PC-3 (cell line): Measurements from ENCODE around the gene INVS. TPM values are rescaled to one million over a fixed set of nuclear protein-coding genes. Genes with fewer than 3 reads are reported as not detected.
"Not testable (repeated sequence)": the region's sequence is repeated elsewhere in the genome, so short reads cannot be mapped to it uniquely, and the experiment has no call there.

ENCODE experiments used
- ATAC-seq: fragments of 200-7000 bp; cut with Tn5 transposase; 2 replicates; pipeline ENCODE4 v1.9.1; 2020; ENCODE audit warnings: mild to moderate bottlenecking, moderate library complexity
- BruUV-seq: library from RNA; stranded (reverse); fragments of 400-500 nt; replicated peaks from 2 replicates; lab custom pipeline; 2021; lab: Mats Ljungman, UMichigan
- CTCF ChIA-PET: fragments of 300-600 bp; sonication (Branson Sonifier 250); formaldehyde crosslinking; loops from one replicate; lab custom pipeline; 2022; ENCODE audit warnings: antibody characterized with exemption; lab: Charles Lee
- POLR2A ChIA-PET: fragments of 300-600 bp; sonication (Branson Sonifier 250); formaldehyde crosslinking; loops from one replicate; lab custom pipeline; 2022; ENCODE audit warnings: antibody characterized with exemption; ENCODE audit not compliant: unreplicated experiment; lab: Charles Lee
- DNase-seq: peaks from one replicate; pipeline ENCODE4 v3.0.0-alpha.2; 2015
- H2AFZ ChIP-seq: fragments of 300-600 bp; sonication (generic); 2 replicates; pipeline ENCODE4 v1.6.0; 2016; ENCODE audit warnings: antibody characterized with exemption, low read length
- H3F3A ChIP-seq: fragments of 300-600 bp; sonication (generic); one replicate; pipeline ENCODE4 v1.6.0; 2017; ENCODE audit warnings: antibody characterized with exemption, low read length, control low read depth, mild to moderate bottlenecking; ENCODE audit not compliant: unreplicated experiment
- H3K27ac ChIP-seq: fragments of 300-600 bp; sonication (generic); 2 replicates; pipeline ENCODE4 v1.5.1; 2016; ENCODE audit warnings: mild to moderate bottlenecking, low read length
- H3K27me3 ChIP-seq: fragments of 300-600 bp; sonication (generic); 2 replicates; pipeline ENCODE4 v1.6.1; 2016; ENCODE audit warnings: low read length, mixed read lengths
- H3K36me3 ChIP-seq: fragments of 300-600 bp; sonication (generic); 2 replicates; pipeline ENCODE4 v1.6.1; 2016; ENCODE audit warnings: low read depth, mixed run types, low read length, mixed read lengths
- H3K4me1 ChIP-seq: fragments of 300-600 bp; sonication (generic); 2 replicates; pipeline ENCODE4 v1.5.1; 2016; ENCODE audit warnings: low read length; ENCODE audit not compliant: insufficient read depth
- H3K4me2 ChIP-seq: fragments of 300-600 bp; sonication (generic); 2 replicates; pipeline ENCODE4 v1.6.0; 2016; ENCODE audit warnings: low read length
- H3K4me3 ChIP-seq: fragments of 300-600 bp; sonication (generic); 2 replicates; pipeline ENCODE4 v1.5.1; 2016; ENCODE audit warnings: mild to moderate bottlenecking, low read length, mixed read lengths
- H3K79me2 ChIP-seq: fragments of 300-600 bp; sonication (generic); 2 replicates; pipeline ENCODE4 v1.6.1; 2017; ENCODE audit warnings: low read length, mixed read lengths
- H3K9ac ChIP-seq: fragments of 300-600 bp; sonication (generic); 2 replicates; pipeline ENCODE4 v1.6.0; 2016; ENCODE audit warnings: mild to moderate bottlenecking, low read length
- H3K9me2 ChIP-seq: fragments of 300-600 bp; sonication (generic); replicated peaks from 2 replicates; pipeline ENCODE4 v1.6.1; 2016; ENCODE audit warnings: mixed run types, low read length, mixed read lengths
- H3K9me3 ChIP-seq: fragments of 300-600 bp; sonication (generic); 2 replicates; pipeline ENCODE4 v1.6.1; 2016; ENCODE audit warnings: low read length, mixed read lengths
- H4K20me1 ChIP-seq: fragments of 300-600 bp; sonication (generic); 2 replicates; pipeline ENCODE4 v1.6.1; 2016; ENCODE audit warnings: low read length, mixed read lengths
- EZH2 ChIP-seq: fragments of 300-600 bp; sonication (generic); IDR thresholded peaks from one replicate; pipeline ENCODE4 v1.6.1; 2017; ENCODE audit warnings: antibody characterized with exemption, mild to moderate bottlenecking, low read length; ENCODE audit not compliant: unreplicated experiment
- EZH2phosphoT487 ChIP-seq: fragments of 300-600 bp; sonication (generic); IDR thresholded peaks from 2 replicates; pipeline ENCODE4 v1.6.1; 2018; ENCODE audit warnings: mild to moderate bottlenecking, antibody characterized with exemption, low read length, borderline replicate concordance
- intact Hi-C: fragments of 100-400 bp; cut with micrococcal nuclease; formaldehyde crosslinking; loops from 2 replicates; pipeline ENCODE4 v1.9.0; 2023
- total RNA-seq: library from RNA; depleted of rRNA; stranded (reverse); fragments of >200 nt; gene quantifications from 2 replicates; pipeline ENCODE4 v1.2.3, GENCODE V29; 2014
- TF ChIP-seq, protein P1 (sequence below): fragments of 300-600 bp; sonication (generic); conservative IDR thresholded peaks from 2 replicates; pipeline ENCODE4 v1.5.1; 2017; ENCODE audit warnings: antibody characterized with exemption, low read depth, mild to moderate bottlenecking, low read length

The INVS gene
- total RNA-seq, 1 experiment from 2014 or later: 8.9 TPM

DNA sequence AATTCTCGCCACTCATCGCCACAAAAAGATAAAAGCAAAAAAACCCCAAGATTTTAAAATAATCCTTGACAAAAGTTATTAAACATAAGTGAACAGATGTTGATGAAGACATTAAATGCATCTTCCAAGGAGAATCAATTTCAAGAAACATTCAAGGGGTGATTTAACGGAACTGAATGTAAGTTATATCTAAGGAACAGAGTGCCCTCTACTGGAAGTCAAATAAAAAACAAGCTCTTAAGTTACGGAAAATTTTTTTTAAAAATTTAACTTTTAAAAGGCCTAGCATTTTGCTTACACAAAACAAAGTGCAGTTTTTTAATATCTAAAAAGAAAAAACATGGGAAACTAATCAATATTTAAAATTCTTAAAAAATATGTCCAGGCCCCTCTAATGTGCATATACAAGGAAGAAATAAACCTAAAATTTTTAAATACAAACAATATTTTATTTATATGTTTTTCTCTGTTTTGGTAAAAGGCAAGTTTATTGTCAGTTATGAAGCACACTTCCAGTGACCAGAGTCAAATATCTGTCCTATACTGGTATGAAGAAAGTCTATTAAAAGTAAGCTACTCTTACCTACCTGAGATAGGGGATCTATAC, 225.7 kb downstream of the INVS start:
- no TSS peak for BruUV-seq
- peaks cover 29% of the 10 kb centered on the region for H3K36me3 ChIP-seq
- POLR2A ChIA-PET: interaction anchor here (0.7 kb wide), 1 partner anchor 1353 kb away, joined by 3 read pairs; no protein-coding TSS in a partner anchor

DNA sequence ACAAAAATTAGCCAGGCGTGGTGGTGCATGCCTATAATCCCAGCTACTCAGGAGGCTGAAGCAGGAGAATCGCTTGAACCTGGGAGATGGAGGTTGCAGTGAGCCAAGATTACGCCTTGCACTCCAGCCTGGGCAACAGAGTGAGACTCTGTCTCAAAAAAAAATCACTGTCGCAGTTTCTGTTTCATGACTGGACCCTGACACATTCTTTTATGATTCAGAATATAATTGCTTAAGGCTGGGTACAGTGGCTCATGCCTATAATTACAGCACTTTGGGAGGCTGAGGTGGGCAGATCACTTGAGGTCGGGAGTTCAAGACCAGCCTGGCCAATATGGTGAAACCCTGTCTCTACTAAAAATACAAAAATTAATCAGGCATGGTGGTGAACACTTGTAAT, 239.7 kb downstream of the INVS start:
- H3K27me3 ChIP-seq, H3K4me2 ChIP-seq, H2AFZ ChIP-seq, intact Hi-C loops, CTCF ChIA-PET, H4K20me1 ChIP-seq, POLR2A ChIA-PET, DNase-seq, H3F3A ChIP-seq, H3K9me2 ChIP-seq, BruUV-seq, H3K4me1 ChIP-seq, H3K4me3 ChIP-seq, H3K27ac ChIP-seq, H3K9me3 ChIP-seq, ATAC-seq, H3K9ac ChIP-seq: not testable (repeated sequence)
- H3K79me2 ChIP-seq: peaks cover 25% of the 10 kb centered on the region
- peaks cover 14% of the 10 kb centered on the region; the same call in 1 of the 2 replicates for H3K36me3 ChIP-seq

More for the DNA sequence above, 225.7 kb downstream of the INVS start:
- intact Hi-C loops: loop anchor here (5.0 kb wide), 2 partner anchors 273 to 297 kb away; no protein-coding TSS in a partner anchor
- CTCF ChIA-PET: interaction anchor here (0.5 to 0.6 kb wide), 4 partner anchors 11 to 282 kb away, joined by 3 to 13 read pairs (median 4); no protein-coding TSS in a partner anchor
- H3K9me2 ChIP-seq: no peaks in the 10 kb centered on the region
- no peaks in the 10 kb centered on the region; the same call in 1 of the 2 replicates for H3K79me2 ChIP-seq
- no peak overlapping the region for H3K27ac ChIP-seq
- no peak overlapping the region for H3K4me3 ChIP-seq
- ATAC-seq (no peak), DNase-seq (peak; percentile 30)
- TF ChIP-seq EZH2phosphoT487 (no peak), EZH2 (no peak)
- TF ChIP-seq, protein P1, sequence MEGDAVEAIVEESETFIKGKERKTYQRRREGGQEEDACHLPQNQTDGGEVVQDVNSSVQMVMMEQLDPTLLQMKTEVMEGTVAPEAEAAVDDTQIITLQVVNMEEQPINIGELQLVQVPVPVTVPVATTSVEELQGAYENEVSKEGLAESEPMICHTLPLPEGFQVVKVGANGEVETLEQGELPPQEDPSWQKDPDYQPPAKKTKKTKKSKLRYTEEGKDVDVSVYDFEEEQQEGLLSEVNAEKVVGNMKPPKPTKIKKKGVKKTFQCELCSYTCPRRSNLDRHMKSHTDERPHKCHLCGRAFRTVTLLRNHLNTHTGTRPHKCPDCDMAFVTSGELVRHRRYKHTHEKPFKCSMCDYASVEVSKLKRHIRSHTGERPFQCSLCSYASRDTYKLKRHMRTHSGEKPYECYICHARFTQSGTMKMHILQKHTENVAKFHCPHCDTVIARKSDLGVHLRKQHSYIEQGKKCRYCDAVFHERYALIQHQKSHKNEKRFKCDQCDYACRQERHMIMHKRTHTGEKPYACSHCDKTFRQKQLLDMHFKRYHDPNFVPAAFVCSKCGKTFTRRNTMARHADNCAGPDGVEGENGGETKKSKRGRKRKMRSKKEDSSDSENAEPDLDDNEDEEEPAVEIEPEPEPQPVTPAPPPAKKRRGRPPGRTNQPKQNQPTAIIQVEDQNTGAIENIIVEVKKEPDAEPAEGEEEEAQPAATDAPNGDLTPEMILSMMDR: peak; percentile 55
- 0 out of 2 replicates have a peak, but pooled peaks cover 3% of the 10 kb centered on the region for H4K20me1 ChIP-seq
- no peaks in the 10 kb centered on the region for H3K9me3 ChIP-seq
- no peaks in the 10 kb centered on the region for H3K27me3 ChIP-seq
- no peak overlapping the region for H3K9ac ChIP-seq
- no peak overlapping the region for H2AFZ ChIP-seq
- H3K4me1 ChIP-seq: no peaks in the 10 kb centered on the region
- no peak overlapping the region for H3K4me2 ChIP-seq
- H3F3A ChIP-seq: no peaks in the 10 kb centered on the region

- H4K20me1 ChIP-seq: 0 out of 2 replicates have a peak, but pooled peaks cover 4% of the 10 kb centered on the region
- intact Hi-C loops: no loop called here
- H3K4me1 ChIP-seq: no peaks in the 10 kb centered on the region
- no peak overlapping the region for H2AFZ ChIP-seq
- TF ChIP-seq EZH2phosphoT487 (no peak), EZH2 (no peak)
- TF ChIP-seq, protein P1: no peak
- no peak overlapping the region for H3K9ac ChIP-seq
- POLR2A ChIA-PET: no interaction called here
- no peak overlapping the region for H3K27ac ChIP-seq
- DNase-seq: no peak
- no peaks in the 10 kb centered on the region for H3K27me3 ChIP-seq
- no peak for ATAC-seq
- BruUV-seq: no TSS peak
- no peaks in the 10 kb centered on the region for H3K9me3 ChIP-seq
- H3K79me2 ChIP-seq: peaks cover 38% of the 10 kb centered on the region
- no peaks in the 10 kb centered on the region for H3K9me2 ChIP-seq
- H3K4me3 ChIP-seq: no peak overlapping the region
- peaks cover 14% of the 10 kb centered on the region; the same call in 1 of the 2 replicates for H3K36me3 ChIP-seq
- H3K4me2 ChIP-seq: no peak overlapping the region
- CTCF ChIA-PET: no interaction called here
- no peaks in the 10 kb centered on the region for H3F3A ChIP-seq
Measured at GRCh38 chr9:100340224-100340623, 241.2 kb downstream of the INVS start.
